Measurements from ENCODE around the gene FCRL6. TPM values are rescaled to one million over a fixed set of nuclear protein-coding genes. Genes with fewer than 3 reads are reported as not detected.

FCRL6 gene
- total RNA-seq, 1 donor from 2014 or later = 0.34 TPM

- intact Hi-C loops (cut with micrococcal nuclease) = loop anchor here (1.0 kb wide), 2 partner anchors 27 to 208 kb away; partner anchors contain the start of gene SLAMF8
Observed at GRCh38 chr1:159799446-159799985, 2.6 kb upstream of the FCRL6 start.

GRCh38 chr1:159800177-159800930 lies 1.8 kb upstream of the FCRL6 start:
- intact Hi-C loops (cut with micrococcal nuclease) = no loop called here

GRCh38 chr1:159803956-159804689 lies 2.0 kb downstream of the FCRL6 start:
- intact Hi-C loops (cut with micrococcal nuclease) = no loop called here

- intact Hi-C loops (cut with micrococcal nuclease) = no loop called here
Observed at GRCh38 chr1:159804924-159805323, 2.8 kb downstream of the FCRL6 start.

GRCh38 chr1:159815926-159816325 lies 13.8 kb downstream of the FCRL6 start:
- intact Hi-C loops (cut with micrococcal nuclease) = loop anchor here (5.0 kb wide), 1 partner anchor 36 kb away; no protein-coding TSS in a partner anchor

- intact Hi-C loops (cut with micrococcal nuclease) = loop anchor here (5.0 kb wide), 1 partner anchor 35 kb away; no protein-coding TSS in a partner anchor
Observed at GRCh38 chr1:159817276-159818041, 15.3 kb downstream of the FCRL6 start.

- intact Hi-C loops (cut with micrococcal nuclease) = no loop called here
Observed at GRCh38 chr1:159821171-159821867, 19.2 kb downstream of the FCRL6 start.

GRCh38 chr1:159823406-159823805 lies 21.2 kb downstream of the FCRL6 start:
- intact Hi-C loops (cut with micrococcal nuclease) = no loop called here

- intact Hi-C loops (cut with micrococcal nuclease) = no loop called here
Observed at GRCh38 chr1:159825564-159825963, 23.4 kb downstream of the FCRL6 start.

GRCh38 chr1:159826441-159827101 lies 24.4 kb downstream of the FCRL6 start, which contains the start of gene SLAMF8:
Gene SLAMF8, plus strand, starts transcription at chr1:159826873. Its CDS starts 26 bp downstream, at chr1:159826899.
- intact Hi-C loops (cut with micrococcal nuclease) = loop anchor here (1.0 to 2.0 kb wide), 3 partner anchors 27 to 64 kb away; partner anchors contain the start of gene DUSP23

- intact Hi-C loops (cut with micrococcal nuclease) = loop anchor here (2.0 kb wide), 1 partner anchor 64 kb away; no protein-coding TSS in a partner anchor
Observed at GRCh38 chr1:159827102-159827490, 24.9 kb downstream of the FCRL6 start.

- intact Hi-C loops (cut with micrococcal nuclease) = loop anchor here (2.0 kb wide), 1 partner anchor 63 kb away; no protein-coding TSS in a partner anchor
Observed at GRCh38 chr1:159827549-159827948, 25.4 kb downstream of the FCRL6 start.

GRCh38 chr1:159828176-159828575 lies 26.0 kb downstream of the FCRL6 start:
- intact Hi-C loops (cut with micrococcal nuclease) = no loop called here

- intact Hi-C loops (cut with micrococcal nuclease) = no loop called here
Observed at GRCh38 chr1:159828581-159829272, 26.6 kb downstream of the FCRL6 start.

GRCh38 chr1:159829273-159829634 lies 27.1 kb downstream of the FCRL6 start:
- intact Hi-C loops (cut with micrococcal nuclease) = no loop called here

- intact Hi-C loops (cut with micrococcal nuclease) = no loop called here
Observed at GRCh38 chr1:159829822-159830465, 27.8 kb downstream of the FCRL6 start.

- intact Hi-C loops (cut with micrococcal nuclease) = no loop called here
Observed at GRCh38 chr1:159830722-159831121, 28.6 kb downstream of the FCRL6 start.

GRCh38 chr1:159831412-159832141 lies 29.4 kb downstream of the FCRL6 start:
- intact Hi-C loops (cut with micrococcal nuclease) = no loop called here

Data from T-helper 1 cell treated with Interleukin-12 subunit alpha and Interleukin-12 subunit beta and Interleukin-4 antibody, amounts not matched to agents 30 ng/mL and 1 ng/mL, for 36 hours (primary cell).